OCI-LY1 (cell line): Measurements from ENCODE around the gene IL31RA.
"Not testable (repeated sequence)": the region's sequence is repeated elsewhere in the genome, so short reads cannot be mapped to it uniquely, and the experiment has no call there.

Experiments used
- H2AFZ ChIP-seq: fragments of 200-600 bp; sonication (generic), shearing (Covaris generic); 2 replicates; pipeline ENCODE4 v1.6.0; 2014; ENCODE audit warnings: antibody characterized with exemption, mild to moderate bottlenecking, low read length
- H3F3A ChIP-seq: fragments of 200-600 bp; sonication (generic), shearing (Covaris generic); 2 replicates; pipeline ENCODE4 v1.6.0; 2014; ENCODE audit warnings: mild to moderate bottlenecking, antibody characterized with exemption, low read length, moderate library complexity; ENCODE audit not compliant: insufficient read depth
- H3K27ac ChIP-seq: fragments of 200-600 bp; sonication (generic); 2 replicates; pipeline ENCODE4 v1.5.1; 2014; ENCODE audit warnings: low read length, mixed run types, mild to moderate bottlenecking, low read depth; ENCODE audit not compliant: poor library complexity, severe bottlenecking
- H3K27me3 ChIP-seq: fragments of 200-600 bp; sonication (generic); 2 replicates; pipeline ENCODE4 v1.6.0; 2014; ENCODE audit warnings: antibody characterized with exemption, mild to moderate bottlenecking, low read length, moderate library complexity; ENCODE audit not compliant: insufficient read depth
- H3K36me3 ChIP-seq: fragments of 200-600 bp; sonication (generic); 2 replicates; pipeline ENCODE4 v1.6.1; 2014; ENCODE audit warnings: mild to moderate bottlenecking, antibody characterized with exemption, low read length, moderate library complexity, mixed read lengths; ENCODE audit not compliant: insufficient read depth
- H3K4me1 ChIP-seq: fragments of 200-600 bp; sonication (generic); 2 replicates; pipeline ENCODE4 v1.5.1; 2014; ENCODE audit warnings: mild to moderate bottlenecking, low read length, moderate library complexity; ENCODE audit not compliant: insufficient read depth, severe bottlenecking
- H3K4me2 ChIP-seq: fragments of 200-600 bp; sonication (generic), shearing (Covaris generic); 2 replicates; pipeline ENCODE4 v1.6.1; 2014; ENCODE audit warnings: low read length
- H3K4me3 ChIP-seq: fragments of 200-600 bp; sonication (generic); 2 replicates; pipeline ENCODE4 v1.5.1; 2014; ENCODE audit warnings: low read length, low read depth, mild to moderate bottlenecking, mixed read lengths; ENCODE audit not compliant: poor library complexity, severe bottlenecking
- H3K79me2 ChIP-seq: fragments of 200-600 bp; shearing (Covaris generic); 2 replicates; pipeline ENCODE4 v1.6.1; 2016; ENCODE audit warnings: mixed run types, low read length, mixed read lengths; ENCODE audit not compliant: insufficient read depth
- H3K9ac ChIP-seq: fragments of 200-600 bp; sonication (generic), shearing (Covaris generic); 2 replicates; pipeline ENCODE4 v1.6.1; 2014; ENCODE audit warnings: mild to moderate bottlenecking, low read length, mixed read lengths
- H3K9me2 ChIP-seq: fragments of 200-600 bp; sonication (generic), shearing (Covaris generic); 2 replicates; pipeline ENCODE4 v1.6.1; 2014; ENCODE audit warnings: low read depth, mild to moderate bottlenecking, low read length, mixed read lengths
- H3K9me3 ChIP-seq: fragments of 200-600 bp; shearing (Covaris generic); 2 replicates; pipeline ENCODE4 v1.6.1; 2014; ENCODE audit warnings: low read length, mixed read lengths
- H4K20me1 ChIP-seq: fragments of 200-600 bp; sonication (generic), shearing (Covaris generic); 2 replicates; pipeline ENCODE4 v1.6.0; 2016; ENCODE audit warnings: mild to moderate bottlenecking, low read length; ENCODE audit not compliant: insufficient read depth
- EZH2 ChIP-seq: fragments of 200-600 bp; sonication (generic), shearing (Covaris generic); IDR thresholded peaks from 2 replicates; pipeline ENCODE4 v1.8.0; 2017; ENCODE audit warnings: borderline replicate concordance, mixed run types, mild to moderate bottlenecking, antibody characterized with exemption, low read length, moderate library complexity, mixed read lengths
- TF ChIP-seq, protein P1 (sequence below): fragments of 200-600 bp; sonication (generic), shearing (Covaris generic); IDR thresholded peaks from 2 replicates; pipeline ENCODE4 v1.5.1; 2017; ENCODE audit warnings: mild to moderate bottlenecking, antibody characterized with exemption, low read length, moderate library complexity, mixed read lengths

Gene IL31RA

GRCh38 chr5:55850839-55851674 lies at the start of gene IL31RA:
TSS of gene IL31RA (plus strand) at chr5:55851357. CDS start at chr5:55851571, 214 bp downstream.
- no peaks in the 10 kb centered on the region for H3K79me2 ChIP-seq
- no peak within 1 kb of the TSS for H3K4me3 ChIP-seq
- H2AFZ ChIP-seq: no peak within 1 kb of the TSS
- H3K9me3 ChIP-seq: no peaks in the 10 kb centered on the region
- no peaks in the 10 kb centered on the region for H3K27me3 ChIP-seq
- no peaks in the 10 kb centered on the region for H3K4me1 ChIP-seq
- TF ChIP-seq, protein P1, sequence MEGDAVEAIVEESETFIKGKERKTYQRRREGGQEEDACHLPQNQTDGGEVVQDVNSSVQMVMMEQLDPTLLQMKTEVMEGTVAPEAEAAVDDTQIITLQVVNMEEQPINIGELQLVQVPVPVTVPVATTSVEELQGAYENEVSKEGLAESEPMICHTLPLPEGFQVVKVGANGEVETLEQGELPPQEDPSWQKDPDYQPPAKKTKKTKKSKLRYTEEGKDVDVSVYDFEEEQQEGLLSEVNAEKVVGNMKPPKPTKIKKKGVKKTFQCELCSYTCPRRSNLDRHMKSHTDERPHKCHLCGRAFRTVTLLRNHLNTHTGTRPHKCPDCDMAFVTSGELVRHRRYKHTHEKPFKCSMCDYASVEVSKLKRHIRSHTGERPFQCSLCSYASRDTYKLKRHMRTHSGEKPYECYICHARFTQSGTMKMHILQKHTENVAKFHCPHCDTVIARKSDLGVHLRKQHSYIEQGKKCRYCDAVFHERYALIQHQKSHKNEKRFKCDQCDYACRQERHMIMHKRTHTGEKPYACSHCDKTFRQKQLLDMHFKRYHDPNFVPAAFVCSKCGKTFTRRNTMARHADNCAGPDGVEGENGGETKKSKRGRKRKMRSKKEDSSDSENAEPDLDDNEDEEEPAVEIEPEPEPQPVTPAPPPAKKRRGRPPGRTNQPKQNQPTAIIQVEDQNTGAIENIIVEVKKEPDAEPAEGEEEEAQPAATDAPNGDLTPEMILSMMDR: no peak
- TF ChIP-seq EZH2: no peak
- H3K4me2 ChIP-seq: no peak within 1 kb of the TSS
- H3K9ac ChIP-seq: no peak within 1 kb of the TSS
- H4K20me1 ChIP-seq: no peaks in the 10 kb centered on the region
- H3K36me3 ChIP-seq: no peaks in the 10 kb centered on the region
- H3K9me2 ChIP-seq: no peaks in the 10 kb centered on the region
- no peak within 1 kb of the TSS for H3K27ac ChIP-seq
- H3F3A ChIP-seq: no peaks in the 10 kb centered on the region

GRCh38 chr5:55808814-55809213 lies 42.3 kb upstream of the IL31RA start:
- not testable (repeated sequence) for H3K36me3 ChIP-seq, H3K27ac ChIP-seq, H3K9me2 ChIP-seq, H3K27me3 ChIP-seq, H3F3A ChIP-seq, H3K9me3 ChIP-seq, H3K9ac ChIP-seq, H3K4me3 ChIP-seq, H3K79me2 ChIP-seq, H3K4me2 ChIP-seq, H4K20me1 ChIP-seq, H2AFZ ChIP-seq, H3K4me1 ChIP-seq

DNA sequence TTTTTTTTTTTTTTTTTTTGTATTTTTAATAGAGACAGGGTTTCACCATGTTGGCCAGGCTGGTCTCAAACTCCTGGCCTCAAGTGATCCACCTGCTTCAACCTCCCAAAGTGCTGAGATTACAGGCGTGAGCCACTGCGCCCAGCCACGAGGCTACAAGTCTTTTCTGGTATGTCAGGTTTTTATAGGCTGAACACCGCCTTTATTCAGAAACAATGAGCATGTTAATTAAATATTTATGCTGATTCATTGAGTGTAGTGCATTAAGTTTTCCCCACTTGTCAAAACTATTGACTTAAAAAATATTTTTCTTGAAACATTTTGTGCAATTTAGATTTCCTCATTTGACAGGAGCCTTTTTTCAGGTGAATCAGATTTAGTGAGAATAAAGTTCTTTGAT lies 35.2 kb upstream of the IL31RA start:
- H3K9ac ChIP-seq, H2AFZ ChIP-seq, H3K9me3 ChIP-seq, H3K4me2 ChIP-seq, H4K20me1 ChIP-seq, H3K79me2 ChIP-seq, H3K27ac ChIP-seq, H3K4me3 ChIP-seq, H3K4me1 ChIP-seq, H3K36me3 ChIP-seq, H3K9me2 ChIP-seq, H3K27me3 ChIP-seq, H3F3A ChIP-seq: not testable (repeated sequence)

DNA sequence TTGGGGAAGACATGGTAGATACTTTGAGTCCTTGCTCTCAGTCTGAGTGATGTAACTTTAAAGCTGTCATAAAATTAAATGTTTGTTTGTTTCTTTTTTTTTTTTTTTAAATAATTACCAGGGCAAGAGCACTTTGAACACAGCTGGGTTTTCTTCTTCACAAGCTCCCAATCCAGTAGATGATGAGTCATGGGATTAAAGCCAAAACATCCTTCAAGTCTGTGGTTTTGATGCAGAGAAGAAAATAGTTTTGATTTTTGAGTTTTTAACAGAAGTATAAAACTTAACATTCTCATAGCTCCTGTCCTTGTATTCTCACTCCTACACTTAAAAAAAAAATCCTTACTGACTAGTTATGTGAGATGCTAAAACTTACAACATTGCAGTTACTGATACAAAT lies 34.8 kb upstream of the IL31RA start:
- no peak for TF ChIP-seq EZH2
- TF ChIP-seq, protein P1: no peak
- no peaks in the 10 kb centered on the region for H3K79me2 ChIP-seq
- no peak overlapping the region for H3K4me2 ChIP-seq

More for the DNA sequence above, 34.8 kb upstream of the IL31RA start:
- Histone ChIP-seq H3K4me1 (no peaks in the 10 kb centered on the region), H2AFZ (no peak overlapping the region), H3K4me3 (no peak overlapping the region), H3K9me2 (no peaks in the 10 kb centered on the region), H4K20me1 (no peaks in the 10 kb centered on the region), H3K36me3 (no peaks in the 10 kb centered on the region), H3K27me3 (no peaks in the 10 kb centered on the region), H3F3A (no peaks in the 10 kb centered on the region), H3K9ac (no peak overlapping the region), H3K27ac (no peak overlapping the region), H3K9me3 (no peaks in the 10 kb centered on the region)
